ENCODE data around the gene RCOR1.
"Not testable (repeated sequence)": the region's sequence is repeated elsewhere in the genome, so short reads cannot be mapped to it uniquely, and the experiment has no call there.

RCOR1 gene

DNA sequence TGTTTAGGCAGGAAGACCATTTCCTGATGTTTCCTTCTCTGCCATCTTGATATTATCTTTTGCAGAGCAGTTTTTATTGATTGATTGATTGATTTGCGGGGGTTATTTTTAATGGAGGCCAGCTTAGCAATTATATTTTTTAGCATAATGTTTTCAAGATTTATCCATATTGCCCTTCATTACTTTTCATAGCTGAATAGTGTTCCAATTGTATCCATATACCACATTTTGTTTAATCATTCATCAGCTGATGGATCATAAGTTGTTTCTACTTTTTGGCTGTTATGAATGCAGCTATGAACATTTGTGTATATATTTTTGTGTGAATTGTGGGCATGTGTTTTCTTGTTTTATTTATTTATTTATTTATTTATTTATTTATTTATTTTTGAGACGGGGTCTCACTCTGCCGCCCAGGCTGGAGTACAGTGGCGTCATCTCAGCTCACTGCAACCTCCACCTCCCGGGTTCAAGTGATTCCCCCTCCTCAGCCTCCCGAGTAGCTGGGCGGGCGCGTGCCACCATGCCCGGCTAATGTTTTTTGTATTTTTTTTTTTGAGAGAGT is 20.9 kb upstream of the RCOR1 start:
- no peak for DNase-seq

DNA sequence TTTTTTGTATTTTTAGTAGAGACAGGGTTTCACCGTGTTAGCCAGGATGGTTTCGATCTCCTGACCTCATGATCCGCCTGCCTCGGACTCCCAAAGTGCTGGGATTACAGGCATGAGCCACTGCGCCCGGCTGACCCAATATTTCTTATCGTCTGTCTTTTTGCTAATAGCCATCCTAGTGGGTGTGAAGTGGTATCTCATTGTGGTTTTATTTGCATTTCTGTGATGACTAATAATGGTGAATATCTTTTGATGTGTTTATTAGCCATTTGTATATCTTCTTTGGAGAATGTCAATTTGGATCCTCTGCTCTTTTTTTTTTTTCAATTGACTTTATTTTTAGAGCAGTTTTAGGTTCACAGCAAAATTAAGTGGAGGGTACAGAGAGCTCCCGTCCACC is 19.3 kb upstream of the RCOR1 start:
- not testable (repeated sequence) for DNase-seq

DNA sequence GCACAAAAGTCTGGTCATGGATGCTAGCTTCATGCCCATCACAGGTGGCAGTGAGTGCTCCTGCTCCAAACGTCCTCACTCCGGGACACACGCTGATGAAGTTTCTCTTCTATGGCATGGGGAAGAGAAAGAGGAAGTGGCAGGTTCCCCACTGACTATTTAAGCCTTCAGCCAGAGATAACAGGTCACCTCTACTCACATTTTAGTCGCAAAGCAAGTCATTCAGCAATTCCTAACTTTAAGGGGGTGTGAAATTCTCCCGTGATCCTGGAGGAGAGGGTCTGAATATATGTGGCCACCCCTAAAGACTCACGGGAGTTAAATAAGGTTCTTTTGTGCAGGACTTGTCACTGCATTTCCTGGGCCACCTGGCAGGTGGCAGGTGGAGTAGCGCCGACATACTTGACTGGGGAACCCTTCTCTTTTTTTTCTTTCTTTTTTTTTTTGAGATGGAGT is 18.8 kb upstream of the RCOR1 start:
- no peak for DNase-seq

DNA sequence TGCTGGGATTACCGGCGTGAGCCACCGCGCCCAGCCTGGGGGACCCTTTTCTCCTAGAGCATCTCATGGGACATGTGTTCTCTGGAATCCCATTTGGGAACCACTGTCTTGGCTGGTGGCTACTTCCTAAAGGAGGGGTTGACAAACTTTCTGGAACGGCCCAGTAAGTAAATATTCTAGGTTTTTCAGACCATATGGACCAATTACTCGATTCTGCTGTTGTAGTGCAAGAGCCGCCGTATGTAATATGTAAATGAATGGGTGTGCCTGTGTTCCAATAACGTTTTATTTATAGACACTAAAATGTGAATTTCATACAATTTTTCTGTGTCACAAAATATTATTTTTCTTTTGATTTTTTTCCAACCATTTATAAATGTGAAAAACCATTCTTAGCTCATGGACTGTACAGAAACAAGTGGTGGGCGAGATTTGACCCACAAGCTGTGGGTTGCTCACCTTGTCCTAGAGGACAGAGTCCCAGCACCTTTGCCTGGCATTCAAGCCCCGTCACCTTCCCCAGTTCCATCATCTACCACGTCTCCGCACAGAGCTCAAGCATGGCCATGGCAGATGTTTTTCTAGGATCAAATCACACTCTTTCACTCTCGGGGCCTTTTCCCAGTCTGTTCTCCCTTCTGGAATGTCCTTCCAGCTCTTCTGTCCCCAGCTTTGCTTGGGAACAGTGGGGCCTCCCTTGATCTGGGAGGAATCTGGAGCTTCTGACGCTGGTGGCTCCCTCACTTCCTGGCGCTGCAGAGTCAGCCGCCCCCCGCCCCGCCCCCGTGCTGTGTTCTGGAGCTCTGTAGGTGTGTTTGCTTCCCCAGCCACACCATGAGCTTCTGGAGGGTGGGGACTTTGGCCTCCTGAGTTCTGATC is 17.9 kb upstream of the RCOR1 start:
- no peak for DNase-seq

DNA sequence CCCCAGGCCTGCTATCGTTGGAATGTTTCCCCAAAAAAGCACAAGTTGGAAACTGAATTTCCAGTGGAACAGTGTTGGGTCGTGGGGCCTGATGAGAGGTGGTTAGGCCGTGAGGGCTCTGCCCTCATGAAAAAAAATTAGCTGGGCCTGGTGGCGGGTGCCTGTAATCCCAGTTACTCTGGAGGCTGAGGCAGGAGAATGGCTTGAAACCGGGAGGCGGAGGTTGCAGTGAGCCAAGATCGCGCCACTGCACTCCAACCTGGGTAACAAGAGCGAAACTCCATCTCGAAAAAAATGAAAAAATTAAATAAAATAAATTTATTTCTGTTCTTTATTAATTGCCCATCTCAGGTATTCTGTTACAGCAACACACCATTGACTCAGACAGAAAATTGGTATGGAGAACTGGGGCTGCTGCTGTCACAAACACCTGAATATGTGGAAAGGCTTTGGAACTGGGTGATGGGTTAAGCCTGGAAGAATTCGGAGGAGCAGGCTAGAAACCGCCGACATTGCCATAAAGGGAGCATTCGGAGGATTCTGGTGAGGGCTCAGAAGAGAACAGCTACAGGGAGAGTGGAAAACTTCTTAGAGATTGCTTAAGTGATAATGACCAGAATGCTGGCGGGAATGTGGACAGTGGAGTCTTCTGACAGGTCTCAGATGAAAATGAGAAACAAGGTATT is 17.1 kb upstream of the RCOR1 start:
- no peak for DNase-seq

DNA sequence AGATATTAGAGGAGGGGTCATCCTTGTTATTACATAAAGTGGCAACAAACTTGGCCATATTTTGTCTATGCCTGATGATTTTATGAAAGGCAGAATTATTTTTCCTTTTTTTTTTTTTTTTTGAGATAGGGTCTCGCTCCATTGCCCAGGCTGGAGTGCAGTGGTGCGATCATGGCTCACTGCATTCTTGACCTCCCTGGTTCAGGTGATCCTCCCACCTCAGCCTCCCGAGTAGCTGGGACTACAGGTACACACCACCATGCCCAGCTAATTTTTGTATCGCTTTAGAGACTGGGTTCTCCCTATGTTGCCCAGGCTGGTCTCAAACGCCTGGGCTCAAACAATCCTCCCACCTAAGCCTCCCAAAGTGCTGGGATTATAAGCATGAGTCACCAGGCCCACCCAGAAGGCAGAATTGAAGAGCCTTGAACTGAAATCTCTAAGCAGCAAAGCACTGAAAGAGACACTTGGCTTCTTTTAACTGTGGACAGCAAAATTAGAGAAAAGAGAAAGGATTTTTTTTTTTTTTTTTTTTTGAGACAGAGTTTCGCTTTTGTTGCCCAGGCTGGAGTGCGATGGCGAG is 16.5 kb upstream of the RCOR1 start:
- not testable (repeated sequence) for DNase-seq

DNA sequence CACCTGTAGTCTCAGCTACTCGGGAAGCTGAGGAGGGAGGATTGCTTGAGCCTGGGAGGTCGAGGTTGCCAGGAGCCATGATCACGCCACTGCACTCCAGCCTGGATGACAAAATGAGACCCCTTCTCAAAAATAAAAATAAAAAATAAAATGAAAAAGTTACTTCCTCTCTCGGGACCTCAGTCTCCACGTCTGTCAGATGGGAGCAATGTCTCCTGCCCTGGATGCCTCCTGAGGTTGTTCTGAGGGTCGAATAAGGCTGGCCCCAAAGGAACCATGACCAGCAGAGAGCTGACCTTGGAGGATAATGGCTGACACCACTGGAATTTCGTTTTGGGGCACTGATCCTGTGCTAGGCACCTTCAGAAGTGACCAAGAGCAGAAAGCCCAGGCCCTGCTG is 13.6 kb upstream of the RCOR1 start:
- DNase-seq = no peak

DNA sequence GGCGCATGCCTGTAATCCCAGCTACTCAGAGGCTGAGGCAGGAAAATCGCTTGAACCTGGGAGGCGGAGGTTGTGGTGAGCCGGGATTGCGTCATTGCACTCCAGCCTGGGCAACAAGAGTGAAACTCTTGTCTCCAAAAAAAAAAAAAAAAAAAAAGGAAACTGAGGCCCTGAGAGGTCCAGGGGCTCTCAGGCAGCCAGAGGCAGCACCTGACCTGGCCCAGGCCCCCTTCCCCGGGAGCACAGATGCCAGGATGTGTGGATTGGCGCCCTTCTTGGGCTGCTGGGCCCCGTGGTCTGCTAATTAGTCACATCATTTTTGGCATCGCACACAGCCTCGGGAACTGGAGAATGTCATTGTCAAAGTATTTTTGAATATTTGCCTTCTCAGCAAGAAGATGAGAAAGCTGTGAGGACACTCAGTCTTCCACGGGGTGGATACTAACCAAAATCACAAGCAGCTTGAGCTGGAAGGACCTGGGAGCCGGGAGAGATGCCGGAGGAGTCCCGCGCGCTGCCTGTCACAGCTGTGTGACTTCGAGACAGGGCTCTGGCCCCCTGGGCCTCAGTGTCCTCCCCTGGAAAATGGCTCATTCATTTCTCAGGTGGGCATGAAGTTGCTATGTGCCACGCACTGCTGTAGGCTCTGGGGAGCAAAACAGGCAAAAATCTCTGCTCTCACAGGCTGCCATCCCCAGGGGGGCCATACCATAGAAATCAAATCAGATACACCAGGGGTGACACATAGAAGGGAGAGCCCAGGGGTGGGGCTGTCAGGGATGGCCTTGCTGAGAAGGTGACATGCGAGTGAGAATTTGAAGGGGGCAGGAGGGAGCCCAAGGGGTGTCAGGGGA is 12.5 kb upstream of the RCOR1 start:
- no peak for DNase-seq

DNA sequence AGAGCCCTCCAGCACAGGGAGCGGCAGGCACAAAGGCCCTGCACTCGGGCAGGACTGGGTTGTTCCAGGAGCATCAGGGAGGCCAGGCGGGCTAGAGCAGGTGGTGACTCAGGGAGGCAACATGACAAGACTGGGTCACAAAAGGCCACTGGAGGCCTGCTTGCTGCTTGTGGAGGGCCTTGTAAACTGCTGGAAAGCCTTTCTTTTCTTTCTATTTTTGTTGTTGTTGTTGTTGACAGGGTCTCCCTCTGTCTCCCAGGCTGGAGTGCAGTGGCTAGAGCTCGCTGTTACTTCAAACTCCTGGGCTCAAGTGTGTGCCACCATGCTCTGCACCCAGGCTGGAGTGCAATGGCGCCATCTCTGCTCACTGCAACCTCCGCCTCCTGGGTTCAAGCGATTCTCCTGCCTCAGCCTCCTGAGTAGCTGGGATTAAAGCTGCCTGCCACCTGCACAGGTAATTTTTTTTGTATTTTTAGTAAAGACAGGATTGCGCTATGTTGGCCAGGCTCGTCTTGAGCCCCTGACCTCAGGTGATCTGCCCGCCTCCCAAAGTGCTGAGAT is 11.8 kb upstream of the RCOR1 start:
- no peak for DNase-seq

DNA sequence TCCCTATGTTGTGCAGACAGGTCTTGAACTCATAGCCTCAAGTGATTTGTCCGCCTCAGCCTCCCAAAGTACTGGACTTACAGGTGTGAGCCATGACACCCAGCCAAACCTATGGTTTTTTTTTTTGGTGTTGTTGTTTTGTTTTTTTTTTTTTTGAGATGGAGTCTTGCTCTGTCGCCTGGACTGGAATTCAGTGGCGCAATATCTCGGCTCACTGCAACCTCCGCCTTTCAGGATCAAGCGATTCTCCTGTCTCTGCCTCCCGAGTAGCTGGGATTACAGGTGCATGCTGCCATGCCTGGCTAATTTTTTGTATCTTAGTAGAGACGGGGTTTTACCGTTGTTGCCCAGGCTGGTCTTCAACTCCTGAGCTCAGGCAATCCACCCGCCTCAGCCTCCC is 11.3 kb upstream of the RCOR1 start:
- no peak for DNase-seq

DNA sequence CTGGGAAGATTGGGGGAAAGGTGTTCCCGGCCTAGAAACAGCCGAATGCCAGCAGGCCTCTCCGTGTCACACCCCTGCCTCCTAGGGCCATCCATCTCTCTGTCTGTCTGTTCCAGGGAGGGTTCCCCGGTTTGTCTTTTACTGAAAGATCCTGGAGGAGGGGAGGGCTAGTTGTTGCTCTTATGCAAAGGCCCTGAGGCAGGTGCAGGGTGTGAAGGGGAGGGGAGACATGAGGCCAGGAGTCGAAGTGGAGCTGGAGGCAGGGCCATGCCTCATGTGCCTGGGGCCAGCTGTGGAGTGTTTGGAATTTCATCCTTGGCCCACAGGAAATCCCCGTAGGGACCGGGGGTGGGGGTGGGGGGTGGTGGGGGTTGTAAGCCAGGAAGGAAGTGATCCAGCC is 8.7 kb upstream of the RCOR1 start:
- no peak for DNase-seq

DNA sequence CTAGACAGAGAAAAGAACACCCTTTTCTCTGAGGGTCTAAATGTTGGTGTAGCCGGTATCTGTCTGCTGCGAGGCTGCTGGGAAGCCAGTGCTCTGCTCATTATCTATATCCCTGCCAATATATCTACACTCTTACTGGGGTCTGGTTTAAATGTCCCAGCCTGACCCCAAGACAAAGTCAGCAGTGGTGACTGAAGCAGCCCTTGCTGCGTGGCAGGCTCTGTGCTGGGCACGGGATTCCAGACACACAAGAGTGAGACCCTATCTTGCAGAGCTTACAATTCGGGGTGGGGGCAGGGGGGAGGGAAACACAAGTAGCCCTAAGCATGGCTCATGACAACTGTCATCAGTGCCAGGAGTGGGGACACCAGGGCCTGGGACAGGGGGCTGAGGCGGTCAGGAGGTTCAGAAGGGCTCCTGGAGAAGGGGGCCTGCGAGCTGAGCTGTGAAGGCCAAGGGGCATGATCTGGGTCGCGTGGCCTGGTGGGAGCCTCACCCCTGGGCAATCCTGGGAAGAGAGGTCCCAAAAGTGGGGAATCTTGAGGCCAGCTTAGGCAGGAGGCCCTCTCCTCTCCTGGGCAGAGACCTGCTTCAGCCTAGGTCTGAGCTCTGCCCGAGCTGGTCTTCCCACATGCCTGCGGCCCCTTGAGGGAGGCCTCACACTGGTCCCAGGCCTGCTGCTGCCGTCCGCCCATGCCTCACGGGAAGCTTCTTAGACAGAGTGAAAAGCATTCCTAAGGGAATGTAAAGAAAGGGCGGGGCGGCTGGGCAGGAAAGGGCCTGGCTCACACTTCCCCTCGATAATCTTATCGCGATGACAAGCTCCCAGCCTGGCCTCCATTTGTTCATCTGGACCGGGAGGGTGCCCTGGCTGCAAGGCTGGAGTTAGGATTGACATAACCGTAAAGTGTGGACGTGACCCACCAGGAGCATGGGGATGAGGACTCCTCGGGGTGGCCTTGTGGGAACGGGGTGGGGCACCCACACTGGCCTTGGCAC is 7.3 kb upstream of the RCOR1 start:
- DNase-seq = no peak

DNA sequence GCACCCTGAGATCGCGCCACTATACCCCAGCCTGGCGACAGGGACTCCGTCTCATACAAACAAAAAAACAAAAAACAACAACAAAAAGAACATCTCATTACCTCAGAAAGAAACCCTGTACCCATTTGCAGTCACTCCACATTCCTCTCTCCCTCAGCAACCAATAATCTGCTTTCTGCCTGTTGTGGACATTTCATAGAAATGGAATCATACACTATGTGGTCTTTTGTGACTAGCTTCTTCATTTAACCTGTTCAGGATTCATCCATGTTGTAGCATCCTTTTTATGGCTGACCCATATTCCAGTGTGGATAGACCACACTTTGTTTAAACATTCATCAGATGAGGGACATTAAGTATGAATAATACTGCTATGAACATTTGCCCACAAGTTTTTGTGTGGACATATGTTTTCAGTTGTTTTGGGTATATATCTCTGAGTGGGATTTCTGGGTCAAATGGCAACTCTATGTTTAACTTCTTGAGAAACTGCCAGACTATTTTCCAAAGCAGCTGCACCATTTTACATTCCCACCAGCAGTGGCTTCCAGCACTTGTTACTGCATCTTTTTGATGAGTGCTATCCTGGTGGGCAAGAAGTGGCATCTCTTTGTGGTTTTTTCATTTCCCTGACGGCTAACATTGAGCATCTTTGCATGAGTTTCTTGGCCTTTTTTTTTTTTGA is 5.9 kb upstream of the RCOR1 start:
- DNase-seq = no peak

DNA sequence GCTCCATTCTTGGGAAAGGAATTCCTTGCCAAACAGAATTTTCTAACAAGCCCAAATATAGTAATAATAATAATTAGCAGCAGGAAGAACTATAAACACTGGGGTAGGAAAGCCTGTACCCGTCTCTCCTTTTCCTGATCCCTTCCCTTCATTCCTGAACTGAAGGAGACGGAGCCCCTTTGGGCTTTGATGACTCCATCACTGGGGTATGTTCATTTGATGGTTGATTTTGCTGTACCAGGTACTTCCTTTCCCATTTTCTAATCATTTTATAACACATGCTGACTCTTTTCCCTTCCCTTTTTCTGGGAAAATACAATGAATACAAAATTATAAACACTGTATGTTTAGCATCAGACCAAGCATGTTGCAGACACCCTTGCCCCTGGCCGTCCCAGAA is 3.6 kb upstream of the RCOR1 start:
- DNase-seq = no peak

DNA sequence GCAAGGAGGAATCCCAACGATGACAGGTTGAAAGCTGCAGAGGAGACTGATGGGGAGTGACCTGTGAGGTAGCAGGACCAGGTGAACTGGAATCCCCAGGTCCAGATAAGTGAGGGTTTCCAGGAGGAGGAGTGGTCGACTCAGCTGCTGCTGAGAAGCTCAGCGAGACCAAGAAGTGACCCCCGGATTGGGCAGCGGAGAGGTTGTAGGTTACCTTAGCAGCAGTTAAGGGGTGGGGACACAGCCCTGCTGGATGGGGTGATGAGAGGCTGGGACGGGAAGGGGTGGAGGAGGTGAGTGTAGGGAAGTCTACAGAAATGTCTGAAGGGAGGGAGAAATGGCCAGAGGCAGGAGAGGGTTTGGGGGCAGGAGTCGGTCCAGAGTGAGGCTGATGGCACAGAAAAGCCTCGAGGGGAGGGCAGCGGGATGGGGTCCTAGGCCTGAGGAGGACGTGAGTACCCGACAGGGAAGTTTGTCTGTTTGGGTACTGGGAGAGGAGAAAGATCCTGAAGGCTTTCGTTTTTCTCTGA is 2.6 kb upstream of the RCOR1 start:
- no peak for DNase-seq

DNA sequence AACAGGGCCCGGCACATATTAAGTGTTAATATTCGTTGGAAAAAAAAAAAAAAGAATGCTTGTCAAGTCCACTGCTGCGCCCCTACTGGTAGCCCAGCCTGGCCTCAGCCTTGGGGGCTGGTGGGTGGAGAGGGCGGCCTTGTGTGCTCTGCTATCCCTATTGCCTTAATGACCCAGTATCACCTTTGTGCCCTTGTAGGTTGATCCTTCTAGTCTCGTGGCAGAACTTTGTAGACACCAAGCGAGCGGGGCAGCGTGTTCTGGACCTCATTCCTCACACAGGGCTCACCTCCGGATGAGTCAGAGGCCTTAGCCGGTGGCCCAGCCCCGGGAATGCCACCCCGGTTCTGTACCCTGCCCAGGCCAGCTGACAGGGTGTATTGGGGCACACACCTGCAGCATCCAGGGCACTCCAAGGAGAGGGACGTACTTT is 1.8 kb upstream of the RCOR1 start:
- DNase-seq = no peak

DNA sequence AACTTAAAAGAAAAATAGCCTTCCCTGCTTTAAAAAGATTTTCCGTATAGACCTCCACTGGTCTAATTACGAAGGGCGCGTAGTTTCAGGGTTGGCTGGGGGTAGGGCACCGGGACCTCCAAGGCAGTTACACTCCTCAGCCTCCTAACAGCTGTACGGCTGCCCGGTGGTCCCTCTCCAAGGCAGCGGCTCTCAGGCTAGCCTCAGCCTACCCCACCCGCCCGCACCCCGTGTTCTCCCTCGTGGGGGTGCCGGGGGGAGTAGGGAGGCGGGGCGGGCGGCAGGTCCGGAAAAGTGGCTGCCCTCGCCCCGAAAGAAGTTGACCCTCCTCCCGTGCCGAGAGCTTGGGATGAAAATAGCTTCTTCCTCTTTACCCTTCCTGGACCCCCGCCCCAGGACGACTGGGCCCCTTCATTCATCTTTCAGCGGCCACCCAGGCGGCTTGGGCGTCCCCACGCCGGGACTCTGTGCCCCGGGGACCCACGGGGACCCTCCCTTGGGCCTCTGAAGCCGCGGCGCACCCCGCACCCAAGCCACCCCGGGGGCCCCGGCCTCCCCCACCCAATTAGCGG is 991 bp upstream of the RCOR1 start:
- DNase-seq = peak in 1 of 2 donors; percentile 20

DNA sequence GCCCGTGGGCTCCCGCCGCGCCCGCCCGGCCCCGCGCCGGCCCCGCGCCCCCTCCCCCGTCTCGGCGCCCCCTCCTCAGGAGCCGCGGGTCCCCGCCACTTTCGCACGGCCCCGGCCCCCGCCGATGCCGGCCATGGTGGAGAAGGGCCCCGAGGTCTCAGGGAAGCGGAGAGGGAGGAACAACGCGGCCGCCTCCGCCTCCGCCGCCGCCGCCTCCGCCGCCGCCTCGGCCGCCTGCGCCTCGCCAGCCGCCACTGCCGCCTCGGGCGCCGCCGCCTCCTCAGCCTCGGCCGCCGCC is 263 bp downstream of the RCOR1 start:
- DNase-seq = no peak

DNA sequence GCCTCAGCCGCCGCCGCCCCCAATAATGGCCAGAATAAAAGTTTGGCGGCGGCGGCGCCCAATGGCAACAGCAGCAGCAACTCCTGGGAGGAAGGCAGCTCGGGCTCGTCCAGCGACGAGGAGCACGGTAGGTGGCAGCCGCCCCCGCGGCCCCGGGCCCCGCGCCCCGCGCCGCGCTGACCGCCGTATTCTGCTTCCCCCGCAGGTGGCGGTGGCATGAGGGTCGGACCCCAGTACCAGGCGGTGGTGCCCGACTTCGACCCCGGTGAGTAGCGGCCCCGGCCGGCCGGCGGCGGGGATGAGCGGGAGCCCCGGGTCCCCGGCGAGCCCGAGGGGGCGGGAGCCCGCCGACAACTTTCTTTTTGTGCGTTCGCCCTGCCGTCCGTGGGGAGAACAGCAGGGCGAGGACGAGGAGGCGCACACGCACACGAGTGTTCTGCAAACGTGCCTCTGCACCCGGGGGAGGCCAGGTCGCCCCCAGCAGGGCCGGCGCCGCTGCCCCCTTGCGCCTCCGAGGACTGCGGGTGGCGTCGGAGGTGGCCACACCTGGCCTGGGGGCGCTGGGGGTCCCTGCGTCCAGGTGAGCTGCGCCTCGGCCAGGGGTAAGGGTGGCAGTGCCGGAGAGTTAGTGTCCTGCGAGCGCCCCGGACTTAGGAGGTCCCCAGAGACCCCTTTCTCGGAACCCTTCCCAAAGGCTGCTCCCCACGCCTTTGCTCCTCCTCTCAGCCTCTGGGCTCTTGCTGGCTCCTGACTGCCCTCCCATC is 794 bp downstream of the RCOR1 start:
- DNase-seq = peak; percentile 53 to 63

Data from activated CD4-positive, alpha-beta T cell treated with anti-CD3 and anti-CD28 coated beads for 4 hours (primary cell).